HL-60 (cell line): ENCODE data around the gene ST7L.

Experiments
- DNase-seq, 2 experiments: peaks; one replicate each; pipeline ENCODE4 v3.0.0-alpha.2; 2010 to 2020; ENCODE audit warnings: low read depth in 1 of 2, low spot score in 1 of 2
- H3K27ac ChIP-seq: fragments of 250-450 bp; sonication (Bioruptor Pico); replicated peaks from 2 replicates; pipeline ENCODE4 v1.5.1; 2020; ENCODE audit warnings: mild to moderate bottlenecking, moderate library complexity
- H3K27me3 ChIP-seq: fragments of 250-450 bp; sonication (Bioruptor Pico); 2 replicates; pipeline ENCODE4 v1.5.1; 2021; ENCODE audit warnings: mild to moderate bottlenecking, moderate library complexity; ENCODE audit not compliant: insufficient read depth, poor library complexity, severe bottlenecking
- H3K4me3 ChIP-seq: replicated peaks from 2 replicates; pipeline ENCODE4 v1.5.1; 2011; ENCODE audit warnings: mild to moderate bottlenecking, control low read depth, low read length; ENCODE audit not compliant: insufficient read depth
- CTCF ChIP-seq: IDR thresholded peaks from one replicate; pipeline ENCODE4 v1.5.1; 2011; ENCODE audit warnings: low read length, control low read depth, inconsistent platforms; ENCODE audit not compliant: insufficient read depth
- GABPA ChIP-seq: IDR thresholded peaks from 2 replicates; pipeline ENCODE4 v1.6.1; 2012; ENCODE audit warnings: low read depth
- POLR2AphosphoS5 ChIP-seq: IDR thresholded peaks from 2 replicates; pipeline ENCODE4 v1.6.1; 2012; ENCODE audit warnings: low read depth
- REST ChIP-seq: IDR thresholded peaks from 2 replicates; pipeline ENCODE4 v1.6.1; 2012; ENCODE audit warnings: low read depth; ENCODE audit not compliant: insufficient replicate concordance
- SPI1 ChIP-seq: IDR thresholded peaks from 2 replicates; pipeline ENCODE4 v1.6.1; 2012; ENCODE audit warnings: low read depth, mild to moderate bottlenecking, borderline replicate concordance

Gene ST7L

DNA sequence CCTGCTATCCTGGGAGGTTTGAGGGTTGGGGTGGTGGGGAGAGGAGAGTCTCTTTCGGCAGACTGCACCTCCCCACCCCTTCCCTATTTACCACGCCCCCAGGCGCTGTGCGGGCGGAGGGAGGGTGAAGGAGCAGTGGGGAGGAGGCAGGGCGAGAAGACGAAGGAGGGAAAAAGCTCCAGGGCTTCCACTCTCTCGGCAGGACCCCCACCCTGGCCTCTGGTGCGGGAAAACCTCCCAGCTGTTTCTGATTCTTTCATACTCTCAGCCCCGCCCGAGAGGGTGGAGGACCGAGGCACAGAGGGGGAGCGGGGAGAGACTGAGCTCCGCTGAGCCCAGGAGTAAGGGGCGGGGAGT, 111.0 kb downstream of the ST7L start:
- no peak overlapping the region; the same call in 1 of the 2 replicates for H3K4me3 ChIP-seq
- H3K27me3 ChIP-seq, result peaks cover 52% of the 10 kb centered on the region
- DNase-seq, result no peak
- TF ChIP-seq CTCF (no peak), POLR2AphosphoS5 (no peak), SPI1 (no peak), REST (no peak), GABPA (no peak)
- no peak overlapping the region for H3K27ac ChIP-seq

DNA sequence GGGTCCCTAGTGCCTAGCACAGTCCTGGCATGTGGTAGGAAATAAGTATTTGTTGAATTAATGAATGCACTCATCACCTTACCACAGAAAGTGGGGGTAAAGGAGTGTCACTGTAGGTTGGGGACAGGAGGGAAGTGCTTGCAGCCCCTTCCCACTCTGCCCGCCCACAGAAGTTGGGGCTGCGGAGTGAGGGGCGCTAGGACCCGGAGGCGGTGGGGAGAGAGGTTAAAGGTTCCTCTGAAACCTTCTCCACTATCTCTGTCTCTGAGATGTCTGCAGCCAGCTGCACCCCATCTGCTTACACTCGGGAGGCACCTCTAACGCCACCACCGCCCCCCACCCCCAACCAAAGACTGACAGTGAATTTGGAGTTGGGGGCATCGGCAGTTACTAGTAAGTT, 111.6 kb downstream of the ST7L start:
- DNase-seq, result no peak
- peaks cover 58% of the 10 kb centered on the region for H3K27me3 ChIP-seq
- H3K27ac ChIP-seq, result no peak overlapping the region
- no peak for TF ChIP-seq SPI1
- TF ChIP-seq POLR2AphosphoS5, result no peak
- no peak for TF ChIP-seq REST
- no peak for TF ChIP-seq CTCF
- TF ChIP-seq GABPA, result no peak
- no peak overlapping the region for H3K4me3 ChIP-seq

GRCh38 chr1:112506731-112507130, 112.2 kb downstream of the ST7L start:
- no peak for DNase-seq
- Histone ChIP-seq H3K27ac (no peak overlapping the region), H3K4me3 (no peak overlapping the region), H3K27me3 (peaks cover 64% of the 10 kb centered on the region)
- TF ChIP-seq POLR2AphosphoS5 (no peak), SPI1 (no peak), REST (no peak), CTCF (no peak), GABPA (no peak)
